Neutrophil (primary cell): ENCODE results near the gene TCF15.

ENCODE experiments used
- H3K27ac ChIP-seq: fragments of 200-600 bp; sonication (generic); 2 replicates; pipeline ENCODE4 v1.5.1; 2016; ENCODE audit warnings: mild to moderate bottlenecking, moderate library complexity
- H3K27me3 ChIP-seq: fragments of 200-600 bp; sonication (generic); 2 replicates; pipeline ENCODE4 v1.6.0; 2016; ENCODE audit warnings: mild to moderate bottlenecking
- H3K36me3 ChIP-seq: fragments of 200-600 bp; sonication (generic); 2 replicates; pipeline ENCODE4 v1.5.1; 2017
- H3K4me1 ChIP-seq, 2 experiments: fragments of 200-600 bp in 1 of 2; sonication (generic) in 1 of 2; 1 replicate in 1 of 2; 2 replicates in 1 of 2; pipeline versions ENCODE4 v1.5.1 to v1.6.1; 2013 to 2016; ENCODE audit warnings: low read depth in 1 of 2, low read length in 1 of 2, mild to moderate bottlenecking in 1 of 2, moderate library complexity in 1 of 2; ENCODE audit not compliant: control insufficient read depth in 1 of 2, insufficient read depth in 1 of 2
- H3K4me3 ChIP-seq, 2 experiments: fragments of 200-600 bp in 1 of 2; sonication (generic) in 1 of 2; 1 replicate in 1 of 2; 2 replicates in 1 of 2; pipeline ENCODE4 v1.5.1; 2013 to 2016; ENCODE audit warnings: low read depth in 1 of 2, low read length in 1 of 2, mild to moderate bottlenecking in 1 of 2, moderate library complexity in 1 of 2
- H3K9me3 ChIP-seq: fragments of 200-600 bp; sonication (generic); 2 replicates; pipeline ENCODE4 v1.5.1; 2016
- TF ChIP-seq, protein P1 (sequence below): fragments of 200-600 bp; sonication (generic); IDR thresholded peaks from 2 replicates; pipeline ENCODE4 v1.5.1; 2016; ENCODE audit warnings: antibody characterized with exemption

The TCF15 gene

DNA sequence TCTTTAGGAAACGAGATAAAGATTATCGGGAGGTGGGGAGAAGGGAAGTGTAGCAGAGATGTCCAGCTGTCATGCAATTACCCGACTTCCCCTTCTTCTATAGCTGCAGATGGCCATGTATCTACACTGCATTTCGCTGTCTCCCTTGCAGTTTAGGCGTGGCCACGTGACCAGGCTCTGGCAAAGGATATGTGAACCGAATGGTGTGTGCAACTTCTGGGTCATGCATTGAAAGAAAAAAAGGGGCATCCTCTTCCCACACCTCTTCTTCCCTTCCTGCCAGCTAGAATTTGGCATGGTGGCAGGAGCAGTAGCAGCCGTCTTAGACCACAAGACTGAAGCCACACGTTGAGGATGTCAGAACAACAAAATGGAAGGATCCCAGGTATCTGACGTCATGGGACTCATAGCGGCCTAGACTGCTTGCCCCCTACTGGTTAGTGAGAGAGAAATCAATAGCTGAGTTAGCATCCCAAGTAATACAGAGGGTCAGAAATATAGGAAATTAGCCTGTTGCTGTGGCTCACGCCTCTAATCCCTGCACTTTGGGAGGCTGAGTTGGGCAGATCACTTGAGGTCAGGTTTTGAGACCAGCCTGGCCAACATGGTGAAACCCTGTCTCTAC is 32.8 kb downstream of the TCF15 start:
- H3K4me1 ChIP-seq = no peaks in the 10 kb centered on the region
- H3K9me3 ChIP-seq = no peaks in the 10 kb centered on the region
- no peaks in the 10 kb centered on the region for H3K36me3 ChIP-seq
- H3K27ac ChIP-seq = no peak overlapping the region
- no peak overlapping the region for H3K4me3 ChIP-seq
- TF ChIP-seq, protein P1, sequence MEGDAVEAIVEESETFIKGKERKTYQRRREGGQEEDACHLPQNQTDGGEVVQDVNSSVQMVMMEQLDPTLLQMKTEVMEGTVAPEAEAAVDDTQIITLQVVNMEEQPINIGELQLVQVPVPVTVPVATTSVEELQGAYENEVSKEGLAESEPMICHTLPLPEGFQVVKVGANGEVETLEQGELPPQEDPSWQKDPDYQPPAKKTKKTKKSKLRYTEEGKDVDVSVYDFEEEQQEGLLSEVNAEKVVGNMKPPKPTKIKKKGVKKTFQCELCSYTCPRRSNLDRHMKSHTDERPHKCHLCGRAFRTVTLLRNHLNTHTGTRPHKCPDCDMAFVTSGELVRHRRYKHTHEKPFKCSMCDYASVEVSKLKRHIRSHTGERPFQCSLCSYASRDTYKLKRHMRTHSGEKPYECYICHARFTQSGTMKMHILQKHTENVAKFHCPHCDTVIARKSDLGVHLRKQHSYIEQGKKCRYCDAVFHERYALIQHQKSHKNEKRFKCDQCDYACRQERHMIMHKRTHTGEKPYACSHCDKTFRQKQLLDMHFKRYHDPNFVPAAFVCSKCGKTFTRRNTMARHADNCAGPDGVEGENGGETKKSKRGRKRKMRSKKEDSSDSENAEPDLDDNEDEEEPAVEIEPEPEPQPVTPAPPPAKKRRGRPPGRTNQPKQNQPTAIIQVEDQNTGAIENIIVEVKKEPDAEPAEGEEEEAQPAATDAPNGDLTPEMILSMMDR = no peak
- H3K27me3 ChIP-seq = peaks cover 69% of the 10 kb centered on the region

DNA sequence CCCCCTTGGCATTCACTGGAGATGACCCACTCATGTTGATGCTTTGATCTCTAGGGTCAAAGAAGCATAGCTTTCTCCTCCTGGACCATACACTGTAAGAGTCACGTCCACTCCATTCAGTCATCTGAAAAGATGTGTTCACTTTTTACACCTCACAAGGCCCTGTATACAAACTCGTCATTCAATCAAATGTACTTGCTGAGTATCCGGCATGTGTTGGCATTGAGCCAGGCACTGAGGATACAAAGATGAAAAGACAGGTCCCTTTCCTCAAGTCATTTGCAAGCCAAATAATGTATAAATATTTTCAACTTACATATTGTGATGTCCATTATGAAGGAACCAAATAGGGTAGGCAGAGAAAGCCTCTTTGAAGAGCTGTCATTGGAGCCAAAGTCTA is 34.0 kb downstream of the TCF15 start:
- Histone ChIP-seq H3K4me3 (no peak overlapping the region), H3K36me3 (no peaks in the 10 kb centered on the region), H3K27me3 (peaks cover 75% of the 10 kb centered on the region), H3K4me1 (no peaks in the 10 kb centered on the region), H3K27ac (no peak overlapping the region), H3K9me3 (no peaks in the 10 kb centered on the region)
- TF ChIP-seq, protein P1 = no peak

DNA sequence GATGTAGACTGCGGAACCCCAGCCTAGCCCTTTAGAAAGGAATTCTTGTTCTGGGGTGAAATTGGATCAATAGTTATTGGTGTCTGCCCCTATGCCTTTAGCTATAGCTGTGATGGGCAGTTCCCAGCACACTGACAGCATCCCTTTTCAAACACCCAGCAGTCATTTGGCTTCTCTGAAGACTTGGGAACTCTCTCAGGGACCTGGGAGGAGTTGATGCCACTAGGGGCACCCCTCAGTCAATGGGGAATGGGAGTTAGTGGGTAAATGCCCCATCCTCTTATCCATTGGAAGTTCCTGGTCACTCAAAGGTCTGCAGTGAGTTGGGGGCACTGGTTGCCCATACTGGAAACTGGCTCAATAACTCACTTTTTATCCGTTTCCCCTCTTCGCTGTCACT is 34.9 kb downstream of the TCF15 start:
- H3K4me3 ChIP-seq = no peak overlapping the region
- TF ChIP-seq, protein P1 = no peak
- no peak overlapping the region for H3K27ac ChIP-seq
- H3K4me1 ChIP-seq = no peaks in the 10 kb centered on the region
- no peaks in the 10 kb centered on the region for H3K36me3 ChIP-seq
- H3K27me3 ChIP-seq = peaks cover 76% of the 10 kb centered on the region
- no peaks in the 10 kb centered on the region for H3K9me3 ChIP-seq

DNA sequence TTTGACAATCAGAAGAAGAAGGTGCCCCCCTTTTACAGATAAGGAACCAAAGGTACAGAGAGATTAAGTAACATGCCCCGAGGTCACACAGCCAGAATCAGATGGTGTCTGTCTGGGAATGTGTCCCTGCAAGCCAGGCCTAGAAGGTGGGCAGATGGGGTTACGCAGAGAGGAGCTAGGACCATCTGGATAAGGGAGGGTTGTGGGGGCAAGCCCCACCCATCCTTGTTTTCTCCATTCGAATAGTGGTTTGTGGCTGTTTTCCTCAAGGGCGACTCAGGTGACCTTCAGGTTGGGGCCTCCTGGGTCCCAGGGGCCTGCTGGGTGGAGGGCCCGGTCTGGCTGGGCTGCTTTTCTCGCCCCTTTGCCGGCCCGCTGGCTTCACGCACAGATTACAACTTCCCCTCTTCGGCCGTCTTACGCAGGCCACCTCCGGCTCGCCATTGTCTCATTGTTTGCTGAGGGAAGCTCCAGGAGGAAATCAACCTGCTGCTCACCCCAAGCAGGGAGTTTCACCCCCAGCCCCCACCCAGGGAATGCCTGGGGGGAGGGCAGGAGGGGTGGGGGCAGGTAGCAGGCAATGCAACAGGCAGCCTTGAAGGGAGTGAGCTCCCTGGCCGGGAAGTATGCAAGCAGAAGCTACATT is 35.7 kb downstream of the TCF15 start:
- Histone ChIP-seq H3K4me3 (no peak overlapping the region), H3K27me3 (peaks cover 79% of the 10 kb centered on the region), H3K4me1 (no peaks in the 10 kb centered on the region), H3K36me3 (no peaks in the 10 kb centered on the region), H3K27ac (no peak overlapping the region), H3K9me3 (no peaks in the 10 kb centered on the region)
- TF ChIP-seq, protein P1 = no peak

DNA sequence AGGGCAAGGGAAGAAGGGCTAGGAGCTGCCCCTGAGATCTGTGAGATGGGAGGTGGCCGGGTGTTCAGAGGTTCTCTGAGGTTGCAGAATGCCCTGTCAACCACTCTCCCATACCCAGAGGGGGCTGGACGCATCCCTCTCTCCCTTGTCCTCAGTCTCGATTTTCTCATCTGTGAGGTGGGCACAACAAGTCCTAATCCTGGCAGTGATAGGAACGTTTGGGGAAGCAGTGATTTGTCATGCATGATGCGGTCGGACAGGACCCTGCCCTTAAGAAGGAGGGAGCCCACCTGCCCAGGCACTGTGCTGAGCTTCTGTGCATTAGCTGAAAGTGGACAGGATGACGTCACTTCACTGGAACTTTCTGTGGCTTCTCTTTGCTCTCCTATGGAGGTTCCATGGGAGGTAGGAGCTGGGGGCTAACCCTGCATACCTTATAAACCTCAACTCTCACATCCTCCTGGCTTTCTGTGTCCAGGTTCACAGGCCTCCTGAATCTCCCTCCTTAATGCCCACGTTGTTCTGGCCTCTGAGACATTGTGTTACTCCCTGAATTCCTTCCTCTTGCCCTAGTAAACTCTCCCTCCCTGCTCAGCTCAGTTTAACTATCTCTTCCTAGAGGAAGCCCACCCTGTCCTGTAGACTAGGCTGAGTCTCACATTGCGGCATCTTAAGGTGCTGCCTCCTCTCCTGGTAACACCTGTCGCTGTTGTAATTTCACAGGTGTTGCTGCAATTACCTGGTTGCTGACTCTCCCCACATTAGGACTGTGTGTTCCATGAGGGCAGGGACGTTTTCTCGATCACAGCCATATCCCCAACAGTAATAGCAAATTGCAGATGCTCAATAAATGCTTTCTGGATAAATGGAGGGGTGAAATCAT is 36.5 kb downstream of the TCF15 start:
- H3K9me3 ChIP-seq = no peaks in the 10 kb centered on the region
- H3K27me3 ChIP-seq = peaks cover 87% of the 10 kb centered on the region
- H3K27ac ChIP-seq = no peak overlapping the region
- H3K4me3 ChIP-seq = no peak overlapping the region
- no peaks in the 10 kb centered on the region for H3K4me1 ChIP-seq
- TF ChIP-seq, protein P1 = no peak
- H3K36me3 ChIP-seq = no peaks in the 10 kb centered on the region
